IMR-90 (cell line): Measurements from ENCODE around the gene ODAD3. TPM values are rescaled to one million over a fixed set of nuclear protein-coding genes. Genes with fewer than 3 reads are reported as not detected.

ENCODE experiments used
- ATAC-seq: fragments of 200-7000 bp; cut with Tn5 transposase; 2 replicates; pipeline ENCODE4 v1.9.1; 2020; ENCODE audit warnings: low read depth, mild to moderate bottlenecking, moderate library complexity
- BruUV-seq: library from RNA; stranded (reverse); fragments of 400-500 nt; replicated peaks from 2 replicates; lab custom pipeline; 2021; lab: Mats Ljungman, UMichigan
- CTCF ChIA-PET: fragments of 300-600 bp; formaldehyde crosslinking; extraction: SDS; loops from one replicate; lab custom pipeline; 2021; ENCODE audit warnings: antibody characterized with exemption; lab: Yijun Ruan, JAX
- POLR2A ChIA-PET: fragments of 300-600 bp; sonication (Branson Sonifier 250); formaldehyde crosslinking; loops from one replicate; lab custom pipeline; 2022; ENCODE audit warnings: antibody characterized with exemption; ENCODE audit not compliant: unreplicated experiment; lab: Charles Lee
- DNase-seq: peaks from one replicate; pipeline ENCODE4 v3.0.0; 2013
- H2AFZ ChIP-seq: replicated peaks from 2 replicates; pipeline ENCODE3; 2013; ENCODE audit warnings: low read length, mild to moderate bottlenecking; ENCODE audit not compliant: poor library complexity
- H2AK5ac ChIP-seq: 2 replicates; pipeline ENCODE4 v1.6.1; 2013; ENCODE audit warnings: low read depth, low read length, inconsistent platforms
- H2AK9ac ChIP-seq: replicated peaks from 2 replicates; pipeline ENCODE3; 2013; ENCODE audit warnings: mild to moderate bottlenecking, low read depth, low read length, moderate library complexity; ENCODE audit not compliant: poor library complexity
- H2BK120ac ChIP-seq: 2 replicates; pipeline ENCODE4 v1.6.1; 2013; ENCODE audit warnings: low read depth, low read length, inconsistent platforms
- H2BK15ac ChIP-seq: 3 replicates; pipeline ENCODE4 v1.6.1; 2013; ENCODE audit warnings: low read depth, low read length, inconsistent platforms
- H2BK20ac ChIP-seq: 2 replicates; pipeline ENCODE4 v1.6.1; 2013; ENCODE audit warnings: low read depth, mild to moderate bottlenecking, inconsistent platforms, low read length, moderate library complexity
- H2BK5ac ChIP-seq: 2 replicates; pipeline ENCODE4 v1.6.1; 2013; ENCODE audit warnings: mild to moderate bottlenecking, low read depth, low read length, inconsistent platforms; ENCODE audit not compliant: poor library complexity, severe bottlenecking
- H3K14ac ChIP-seq: replicated peaks from 2 replicates; pipeline ENCODE4 v1.6.1; 2013; ENCODE audit warnings: low read depth, low read length, inconsistent platforms
- H3K18ac ChIP-seq: 2 replicates; pipeline ENCODE4 v1.6.1; 2013; ENCODE audit warnings: low read depth, low read length, control low read depth
- H3K23ac ChIP-seq: 2 replicates; pipeline ENCODE4 v1.6.1; 2013; ENCODE audit warnings: low read depth, low read length, inconsistent platforms
- H3K27ac ChIP-seq: 2 replicates; pipeline ENCODE4 v1.5.1; 2013; ENCODE audit warnings: mild to moderate bottlenecking, control low read depth, low read length; ENCODE audit not compliant: insufficient read depth
- H3K27me3 ChIP-seq: 2 replicates; pipeline ENCODE4 v1.6.1; 2013; ENCODE audit warnings: low read length; ENCODE audit not compliant: control insufficient read depth, insufficient read depth
- H3K36me3 ChIP-seq: 2 replicates; pipeline ENCODE4 v1.6.1; 2013; ENCODE audit warnings: low read length, mixed read lengths; ENCODE audit not compliant: control insufficient read depth, insufficient read depth
- H3K4ac ChIP-seq: 2 replicates; pipeline ENCODE4 v1.6.1; 2013; ENCODE audit warnings: low read depth, low read length, inconsistent platforms
- H3K4me1 ChIP-seq: 2 replicates; pipeline ENCODE4 v1.6.1; 2013; ENCODE audit warnings: low read length, mixed read lengths; ENCODE audit not compliant: control insufficient read depth, insufficient read depth
- H3K4me2 ChIP-seq: 2 replicates; pipeline ENCODE4 v1.6.1; 2013; ENCODE audit warnings: low read depth, mild to moderate bottlenecking, control low read depth, low read length, moderate library complexity
- H3K4me3 ChIP-seq: 2 replicates; pipeline ENCODE4 v1.5.1; 2013; ENCODE audit warnings: low read depth, mild to moderate bottlenecking, control low read depth, low read length, moderate library complexity; ENCODE audit not compliant: insufficient read depth
- H3K56ac ChIP-seq: 2 replicates; pipeline ENCODE4 v1.6.1; 2013; ENCODE audit warnings: low read length, inconsistent platforms; ENCODE audit not compliant: insufficient read depth; ENCODE audit errors: extremely low read depth
- H3K79me1 ChIP-seq, 2 experiments: 2 replicates each; pipeline ENCODE4 v1.6.1; 2013; ENCODE audit warnings: low read length in 2 of 2, inconsistent platforms in 1 of 2, low read depth in 1 of 2
- H3K9ac ChIP-seq: 2 replicates; pipeline ENCODE4 v1.6.1; 2013; ENCODE audit warnings: low read depth, low read length, control low read depth
- H3K9me1 ChIP-seq: 2 replicates; pipeline ENCODE4 v1.6.1; 2013; ENCODE audit warnings: low read length, inconsistent platforms; ENCODE audit not compliant: insufficient read depth
- H3K9me3 ChIP-seq: 2 replicates; pipeline ENCODE4 v1.6.1; 2013; ENCODE audit warnings: low read length; ENCODE audit not compliant: control insufficient read depth, insufficient read depth
- H4K20me1 ChIP-seq: 2 replicates; pipeline ENCODE4 v1.6.1; 2013; ENCODE audit warnings: low read length, inconsistent platforms; ENCODE audit not compliant: insufficient read depth
- H4K5ac ChIP-seq: 2 replicates; pipeline ENCODE4 v1.6.1; 2013; ENCODE audit warnings: mild to moderate bottlenecking, low read depth, low read length, control low read depth
- H4K8ac ChIP-seq, 2 experiments: 2 replicates each; pipeline ENCODE4 v1.6.1; 2013; ENCODE audit warnings: low read depth in 2 of 2, low read length in 2 of 2, control low read depth in 1 of 2, inconsistent platforms in 1 of 2
- H4K91ac ChIP-seq: 2 replicates; pipeline ENCODE4 v1.6.1; 2013; ENCODE audit warnings: low read depth, low read length, inconsistent platforms; ENCODE audit not compliant: insufficient read depth
- BHLHE40 ChIP-seq: fragments of 150-350 bp; IDR thresholded peaks from 2 replicates; pipeline ENCODE4 v1.6.1; 2016; ENCODE audit warnings: mild to moderate bottlenecking, low read depth, low read length
- CEBPB ChIP-seq: IDR thresholded peaks from 2 replicates; pipeline ENCODE4 v1.6.1; 2012; ENCODE audit warnings: low read depth, low read length, improper control_type of control experiment
- CHD1 ChIP-seq: IDR thresholded peaks from 2 replicates; pipeline ENCODE4 v1.6.1; 2012; ENCODE audit warnings: low read depth, low read length, improper control_type of control experiment
- FOS ChIP-seq: fragments of 150-350 bp; IDR thresholded peaks from 2 replicates; pipeline ENCODE4 v1.6.1; 2016; ENCODE audit warnings: low read depth, low read length
- MAFK ChIP-seq: IDR thresholded peaks from 2 replicates; pipeline ENCODE4 v1.6.1; 2012; ENCODE audit warnings: low read depth, low read length, improper control_type of control experiment
- MAZ ChIP-seq: IDR thresholded peaks from 2 replicates; pipeline ENCODE4 v1.6.1; 2012; ENCODE audit warnings: low read depth, mild to moderate bottlenecking, low read length, improper control_type of control experiment, moderate library complexity, borderline replicate concordance
- MXI1 ChIP-seq: IDR thresholded peaks from 2 replicates; pipeline ENCODE4 v1.6.1; 2012; ENCODE audit warnings: low read depth, mild to moderate bottlenecking, low read length, moderate library complexity, borderline replicate concordance
- NFE2L2 ChIP-seq: fragments of 150-350 bp; IDR thresholded peaks from 2 replicates; pipeline ENCODE4 v1.6.1; 2016; ENCODE audit warnings: low read depth, mild to moderate bottlenecking, low read length
- POLR2A ChIP-seq: IDR thresholded peaks from 2 replicates; pipeline ENCODE4 v1.6.1; 2012; ENCODE audit warnings: mild to moderate bottlenecking, low read depth, low read length
- RAD21 ChIP-seq: IDR thresholded peaks from 2 replicates; pipeline ENCODE4 v1.6.1; 2012; ENCODE audit warnings: low read length, improper control_type of control experiment
- RCOR1 ChIP-seq: IDR thresholded peaks from 2 replicates; pipeline ENCODE4 v1.6.1; 2012; ENCODE audit warnings: mild to moderate bottlenecking, low read length, improper control_type of control experiment; ENCODE audit not compliant: insufficient replicate concordance
- RFX5 ChIP-seq: IDR thresholded peaks from 2 replicates; pipeline ENCODE4 v1.8.0; 2012; ENCODE audit warnings: low read depth, mild to moderate bottlenecking, low read length, moderate library complexity
- SMC3 ChIP-seq: fragments of 150-350 bp; IDR thresholded peaks from 2 replicates; pipeline ENCODE4 v1.6.1; 2016; ENCODE audit warnings: low read depth, mild to moderate bottlenecking, antibody characterized with exemption, low read length, moderate library complexity
- USF2 ChIP-seq: fragments of 150-350 bp; IDR thresholded peaks from 2 replicates; pipeline ENCODE4 v1.6.1; 2017; ENCODE audit warnings: mild to moderate bottlenecking, antibody characterized with exemption, low read length, low read depth
- WGBS, 2 experiments: methylation state at CpG; one replicate each; pipeline versions ENCODE4 v1.1.5 to v1.1.7; 2013; ENCODE audit warnings: missing lambda C conversion rate in 2 of 2; ENCODE audit not compliant: insufficient read length in 1 of 2; ENCODE audit errors: extremely low coverage in 2 of 2; 5-methylcytosine and 5-hydroxymethylcytosine counted together
- dilution Hi-C: fragments of 300-500 bp; cut with HindIII; formaldehyde crosslinking; loops from one replicate; pipeline ENCODE4 v1.14.3; 2018; ENCODE audit warnings: low sequenced_read_pairs; ENCODE audit not compliant: unreplicated experiment
- in situ Hi-C: fragments of 300-500 bp; cut with MboI; formaldehyde crosslinking; loops from 3 replicates; pipeline ENCODE4 v1.14.3; 2019; ENCODE audit warnings: low sequenced_read_pairs, inconsistent platforms, mixed read lengths
- intact Hi-C: fragments of 100-400 bp; cut with micrococcal nuclease; formaldehyde crosslinking; loops from 2 replicates; pipeline ENCODE4 v1.10.0; 2022
- polyA plus RNA-seq, 3 experiments: library from polyadenylated mRNA; depleted of rRNA; stranded (reverse); fragments of >200 nt; gene quantifications; 2 replicates each; pipeline ENCODE4 v1.2.3, GENCODE V29; 2012; ENCODE audit warnings: low replicate concordance in 1 of 3
- total RNA-seq: library from RNA; depleted of rRNA; stranded (reverse); fragments of >200 nt; gene quantifications from 2 replicates; pipeline ENCODE4 v1.2.3, GENCODE V29; 2012
- TF ChIP-seq, protein P1 (sequence below): conservative IDR thresholded peaks from 2 replicates; pipeline ENCODE4 v1.5.1; 2012; ENCODE audit warnings: mild to moderate bottlenecking, low read depth, low read length, improper control_type of control experiment
- TF ChIP-seq, protein P2 (sequence below): fragments of 150-350 bp; IDR thresholded peaks from 2 replicates; pipeline ENCODE4 v1.6.1; 2016; ENCODE audit warnings: low read depth, mild to moderate bottlenecking, low read length, moderate library complexity, borderline replicate concordance

Gene ODAD3
- total and polyA plus RNA-seq, 2 of the 4 experiments (the other 2 are of a cell fraction) = under 0.01 to 0.44 TPM

- Histone ChIP-seq H3K23ac (no peak overlapping the region), H4K5ac (no peak overlapping the region), H3K27ac (no peak overlapping the region), H4K20me1 (no peaks in the 10 kb centered on the region), H2BK15ac (no peak overlapping the region), H3K56ac (no peak overlapping the region), H2BK120ac (no peak overlapping the region), H2AFZ (no peak overlapping the region), H4K8ac (no peak overlapping the region), H3K27me3 (peaks cover 43% of the 10 kb centered on the region), H3K18ac (no peak overlapping the region), H2BK20ac (no peak overlapping the region), H2BK5ac (no peak overlapping the region), H3K4me2 (no peak overlapping the region), H3K9ac (no peak overlapping the region), H3K9me3 (no peaks in the 10 kb centered on the region), H3K79me1 (no peaks in the 10 kb centered on the region), H3K36me3 (no peaks in the 10 kb centered on the region), H3K4me3 (no peak overlapping the region), H3K14ac (no peak overlapping the region), H3K9me1 (no peaks in the 10 kb centered on the region), H2AK9ac (no peak overlapping the region), H3K4ac (no peak overlapping the region), H4K91ac (no peak overlapping the region), H2AK5ac (no peak overlapping the region), H3K4me1 (no peaks in the 10 kb centered on the region)
- dilution Hi-C loops (no loop called here), intact Hi-C loops (no loop called here), in situ Hi-C loops (loop anchor here (10.0 kb wide), 1 partner anchor 181 kb away; the partner anchor contains the start of gene TSPAN16)
- DNase-seq = no peak
- no peak for TF ChIP-seq MAFK
- no peak for TF ChIP-seq MAZ
- TF ChIP-seq POLR2A = no peak
- TF ChIP-seq, protein P1, sequence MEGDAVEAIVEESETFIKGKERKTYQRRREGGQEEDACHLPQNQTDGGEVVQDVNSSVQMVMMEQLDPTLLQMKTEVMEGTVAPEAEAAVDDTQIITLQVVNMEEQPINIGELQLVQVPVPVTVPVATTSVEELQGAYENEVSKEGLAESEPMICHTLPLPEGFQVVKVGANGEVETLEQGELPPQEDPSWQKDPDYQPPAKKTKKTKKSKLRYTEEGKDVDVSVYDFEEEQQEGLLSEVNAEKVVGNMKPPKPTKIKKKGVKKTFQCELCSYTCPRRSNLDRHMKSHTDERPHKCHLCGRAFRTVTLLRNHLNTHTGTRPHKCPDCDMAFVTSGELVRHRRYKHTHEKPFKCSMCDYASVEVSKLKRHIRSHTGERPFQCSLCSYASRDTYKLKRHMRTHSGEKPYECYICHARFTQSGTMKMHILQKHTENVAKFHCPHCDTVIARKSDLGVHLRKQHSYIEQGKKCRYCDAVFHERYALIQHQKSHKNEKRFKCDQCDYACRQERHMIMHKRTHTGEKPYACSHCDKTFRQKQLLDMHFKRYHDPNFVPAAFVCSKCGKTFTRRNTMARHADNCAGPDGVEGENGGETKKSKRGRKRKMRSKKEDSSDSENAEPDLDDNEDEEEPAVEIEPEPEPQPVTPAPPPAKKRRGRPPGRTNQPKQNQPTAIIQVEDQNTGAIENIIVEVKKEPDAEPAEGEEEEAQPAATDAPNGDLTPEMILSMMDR = no peak
- no peak for TF ChIP-seq BHLHE40
- no peak for TF ChIP-seq NFE2L2
- no peak for TF ChIP-seq CEBPB
- no peak for TF ChIP-seq RCOR1
- no peak for TF ChIP-seq SMC3
- TF ChIP-seq RAD21 = no peak
- TF ChIP-seq, protein P2, sequence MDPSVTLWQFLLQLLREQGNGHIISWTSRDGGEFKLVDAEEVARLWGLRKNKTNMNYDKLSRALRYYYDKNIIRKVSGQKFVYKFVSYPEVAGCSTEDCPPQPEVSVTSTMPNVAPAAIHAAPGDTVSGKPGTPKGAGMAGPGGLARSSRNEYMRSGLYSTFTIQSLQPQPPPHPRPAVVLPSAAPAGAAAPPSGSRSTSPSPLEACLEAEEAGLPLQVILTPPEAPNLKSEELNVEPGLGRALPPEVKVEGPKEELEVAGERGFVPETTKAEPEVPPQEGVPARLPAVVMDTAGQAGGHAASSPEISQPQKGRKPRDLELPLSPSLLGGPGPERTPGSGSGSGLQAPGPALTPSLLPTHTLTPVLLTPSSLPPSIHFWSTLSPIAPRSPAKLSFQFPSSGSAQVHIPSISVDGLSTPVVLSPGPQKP = no peak
- TF ChIP-seq FOS = no peak
- TF ChIP-seq CHD1 = no peak
- no peak for TF ChIP-seq MXI1
- no peak for TF ChIP-seq RFX5
- TF ChIP-seq USF2 = no peak
- ATAC-seq = no peak
- no TSS peak for BruUV-seq
- CTCF ChIA-PET = no interaction called here
- no CpG with 5 or more reads among the region's 8 CpGs for WGBS, 2 experiments
- POLR2A ChIA-PET = no interaction called here
Observed at GRCh38 chr19:11475861-11476260, 40.9 kb upstream of the ODAD3 start.
